Activated naive CD8-positive, alpha-beta T cell treated with anti-CD3 and anti-CD28 coated beads, Interleukin-2, amount 50 U/mL, for 16 hours (primary cell): ENCODE data around the gene MFSD12.

Source experiments
- DNase-seq: peaks from one replicate; pipeline ENCODE4 v3.0.0-alpha.2; 2020; ENCODE audit warnings: low read depth, low spot score

The MFSD12 gene

DNA sequence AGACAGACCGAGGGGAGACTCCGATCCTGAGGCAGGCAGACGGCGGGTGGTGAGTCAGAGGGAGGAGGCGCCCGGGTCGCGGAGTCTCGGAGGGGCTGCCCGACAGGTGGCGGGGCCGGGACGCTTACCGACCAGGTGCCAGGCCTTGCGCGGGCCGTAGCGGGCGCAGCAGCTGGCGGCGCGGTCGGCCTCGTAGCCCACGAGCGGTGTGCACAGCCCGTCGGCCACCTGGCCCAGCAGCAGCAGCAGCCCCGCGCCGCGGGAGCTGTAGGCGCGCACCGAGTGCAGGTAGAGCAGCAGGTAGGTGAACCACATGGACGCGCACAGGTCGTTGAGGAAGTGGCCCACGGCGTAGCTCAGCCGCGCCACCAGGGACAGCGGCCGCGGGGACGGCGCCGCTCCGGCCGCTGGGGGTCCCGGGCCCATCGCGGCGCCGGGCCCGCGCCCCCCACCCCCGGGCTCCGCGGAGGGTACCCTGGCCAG, 367 bp downstream of the MFSD12 start:
- DNase-seq: peak; percentile 50

DNA sequence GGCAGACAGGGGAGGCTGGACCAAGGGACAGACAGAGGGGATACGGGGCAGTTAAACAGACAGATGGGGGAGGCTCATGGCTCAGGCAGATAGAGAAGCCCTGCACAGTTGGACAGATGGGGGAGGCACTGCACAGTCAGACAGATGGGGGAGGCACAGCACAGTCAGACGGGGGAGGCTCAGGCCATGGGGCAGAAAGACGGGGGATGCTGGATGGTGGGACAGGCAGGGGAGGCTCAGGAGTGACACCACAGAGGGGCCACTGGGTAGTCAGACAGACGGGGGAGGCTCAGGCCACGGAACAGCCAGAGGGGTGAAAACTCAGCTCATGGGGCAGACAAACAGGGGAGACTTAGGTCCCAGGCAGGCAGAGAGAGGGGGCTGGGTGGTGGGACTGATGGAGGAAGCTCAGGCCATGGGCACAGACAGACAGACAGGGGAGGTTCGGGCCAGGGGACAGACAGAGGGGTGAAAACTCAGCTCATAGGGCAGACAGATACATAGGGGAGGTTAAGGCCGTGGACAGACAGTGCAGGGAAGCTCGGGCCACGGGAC, 886 bp downstream of the MFSD12 start:
- no peak for DNase-seq

DNA sequence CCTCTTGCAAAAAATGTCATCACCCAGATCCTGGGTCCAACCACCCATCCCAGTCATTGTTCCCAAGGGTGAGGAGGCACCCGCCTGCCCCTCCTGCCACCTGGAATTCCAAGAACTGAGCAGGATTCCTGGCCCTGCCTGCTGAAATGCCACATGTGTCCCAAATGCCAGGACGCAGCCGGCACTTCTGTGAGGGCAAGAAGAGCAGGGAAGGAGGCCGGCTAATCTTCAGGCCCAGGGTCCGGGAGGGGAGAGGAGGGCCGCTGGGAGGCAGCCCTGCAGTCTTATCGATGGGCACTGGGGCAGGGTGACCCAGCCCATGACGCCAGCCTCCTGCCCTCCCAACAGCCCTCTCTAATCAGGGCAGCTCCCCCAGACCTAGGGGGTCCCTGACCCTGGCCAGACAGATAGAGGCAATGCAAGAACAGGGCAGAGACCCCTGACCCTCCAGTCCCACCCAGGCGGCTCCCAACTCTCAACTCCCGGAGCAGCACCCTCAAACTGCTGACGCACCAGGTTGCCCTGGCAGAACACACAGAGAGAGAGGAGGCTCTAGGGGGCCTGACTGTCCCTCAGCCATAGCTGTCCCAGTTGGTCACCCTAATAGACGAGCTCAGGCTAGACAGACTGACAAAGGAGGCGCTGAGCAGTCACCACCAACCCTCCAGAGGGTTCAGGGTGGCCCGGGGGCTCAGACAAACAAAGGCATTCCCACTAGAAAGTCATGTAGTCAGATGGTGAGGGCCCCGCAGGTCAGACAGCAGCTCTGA, 1.5 kb downstream of the MFSD12 start:
- DNase-seq: no peak

DNA sequence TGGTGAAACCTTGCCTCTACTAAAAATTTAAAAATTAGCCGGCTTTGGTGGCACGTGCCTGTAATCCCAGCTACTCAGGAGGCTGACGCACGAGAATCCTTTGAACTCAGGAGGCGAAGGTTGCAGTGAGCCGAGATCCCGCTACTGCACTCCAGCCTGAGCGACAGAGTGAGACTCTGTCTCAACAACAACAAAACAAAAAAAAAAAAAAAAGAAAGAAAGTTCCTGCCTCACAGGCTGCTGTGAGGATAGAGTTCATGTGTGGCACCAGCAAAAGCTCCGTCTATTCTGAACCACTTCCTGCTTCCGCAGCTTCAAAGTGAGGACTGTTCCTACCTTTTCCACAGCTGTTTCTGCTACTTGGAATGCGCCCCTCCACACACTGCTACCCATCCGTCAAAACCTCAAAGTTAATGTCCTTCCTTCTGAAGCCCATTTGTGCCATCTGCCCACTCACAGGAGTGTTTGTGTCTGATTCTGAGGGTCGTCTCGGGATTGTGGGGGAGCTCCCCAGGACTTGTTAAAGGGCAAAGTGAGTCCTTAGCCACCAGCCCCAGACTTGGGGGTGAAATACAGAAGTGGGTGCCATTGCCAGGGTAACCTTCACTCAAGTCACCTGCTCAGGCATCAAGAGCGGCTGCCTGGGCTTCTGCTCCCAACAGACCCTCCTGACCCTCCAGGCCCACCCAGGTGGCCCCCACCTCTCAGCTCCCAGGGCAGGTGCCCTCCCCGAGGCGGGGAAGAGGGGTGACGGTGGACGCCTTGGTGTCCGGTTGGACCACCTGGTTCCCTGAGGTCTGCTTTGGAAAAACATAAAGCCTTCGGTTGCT, 2.9 kb downstream of the MFSD12 start:
- DNase-seq: no peak

DNA sequence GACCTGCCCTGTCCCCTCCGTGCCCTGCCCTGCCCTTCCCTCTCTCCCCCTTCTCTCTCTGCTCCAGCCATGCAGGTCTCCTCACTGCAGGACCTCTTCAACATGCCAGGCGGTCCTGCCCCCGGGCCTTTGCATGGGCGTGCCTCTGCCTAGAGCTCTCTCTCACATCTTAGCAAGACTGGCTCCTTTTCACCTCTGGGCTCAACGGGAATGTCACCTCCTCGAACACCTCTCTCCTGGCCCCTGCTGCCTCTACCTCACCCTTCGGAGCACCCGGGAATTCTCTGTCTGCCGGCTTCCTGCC, 5.6 kb downstream of the MFSD12 start:
- no peak for DNase-seq

DNA sequence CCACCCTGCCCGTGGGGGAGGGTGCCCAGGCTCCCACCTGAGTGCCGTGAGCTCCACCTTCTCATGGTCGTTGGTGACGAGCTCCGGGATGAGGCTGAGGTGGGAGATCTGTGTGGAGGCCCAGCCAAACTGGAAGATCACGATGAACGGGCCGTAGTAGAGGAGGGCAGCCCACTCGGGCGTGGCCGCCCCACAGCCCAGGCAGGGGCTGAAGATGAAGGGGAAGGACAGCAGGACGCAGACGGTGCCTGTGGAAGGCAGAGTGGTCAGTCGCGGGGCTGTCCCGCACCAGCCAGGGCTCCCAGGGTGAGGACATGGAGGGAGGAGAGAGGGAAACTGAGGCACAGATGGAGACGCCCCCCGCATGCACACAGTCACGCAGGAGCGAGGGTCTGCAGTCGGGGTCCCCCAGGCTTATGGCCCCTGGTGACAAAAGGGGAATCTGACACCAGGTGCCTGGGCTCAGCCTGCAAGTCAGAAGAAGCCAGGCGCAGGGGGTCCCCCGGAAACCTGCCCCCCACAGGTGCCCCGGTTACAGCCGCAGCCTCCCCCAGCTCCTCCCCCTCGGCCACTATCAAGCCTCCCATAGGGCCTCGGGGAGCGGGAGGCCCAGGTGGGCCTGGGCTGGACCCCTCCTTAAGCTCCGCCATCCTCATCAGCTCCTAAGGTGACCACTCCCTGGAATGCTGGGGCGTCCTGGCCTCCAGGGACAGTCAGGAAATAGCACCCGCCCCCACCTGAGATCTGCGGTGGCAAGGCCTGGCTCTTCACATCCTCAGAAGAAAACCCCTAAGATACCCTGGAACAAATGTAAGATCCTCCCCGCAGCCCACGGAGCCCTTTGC, 6.2 kb downstream of the MFSD12 start:
- DNase-seq: no peak

DNA sequence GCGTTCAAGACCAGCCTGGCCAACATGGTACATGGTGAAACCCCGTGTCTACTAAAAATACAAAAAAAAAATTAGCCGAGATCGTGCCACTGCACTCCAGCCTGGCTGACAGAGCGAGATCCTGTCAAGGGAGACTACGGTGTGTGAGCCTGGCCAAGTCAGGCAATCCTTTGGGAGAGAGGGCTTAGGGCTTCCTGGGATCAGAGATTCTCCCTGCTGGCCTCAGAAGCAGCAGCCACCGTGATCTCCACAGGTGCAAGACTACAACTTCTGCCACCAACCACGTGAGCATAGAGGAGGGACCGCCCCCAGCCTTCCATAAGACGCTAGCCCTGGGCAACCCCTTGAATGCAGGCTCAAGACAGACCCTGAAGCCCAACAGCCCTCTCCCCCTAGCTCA, 7.6 kb downstream of the MFSD12 start:
- no peak for DNase-seq

DNA sequence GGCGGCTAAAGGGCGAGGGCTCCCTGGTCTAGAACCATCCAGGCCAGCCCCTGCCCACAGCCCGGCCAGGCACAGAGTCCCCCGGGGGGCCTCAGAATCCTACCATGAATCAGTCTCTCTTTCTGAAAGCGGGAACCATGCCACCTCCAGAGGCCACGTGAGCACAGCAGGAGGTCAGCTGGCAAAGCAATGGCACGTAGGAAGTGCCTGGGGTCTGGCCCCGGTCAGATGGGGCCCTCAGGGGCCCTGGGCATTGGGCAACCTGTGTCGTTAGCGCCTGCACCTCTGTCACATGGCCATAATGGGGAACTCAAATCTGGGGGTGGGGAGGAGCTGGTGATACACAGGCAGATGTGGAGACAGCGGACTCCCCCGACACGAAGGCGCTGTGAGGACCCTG, 8.8 kb downstream of the MFSD12 start:
- DNase-seq: no peak

DNA sequence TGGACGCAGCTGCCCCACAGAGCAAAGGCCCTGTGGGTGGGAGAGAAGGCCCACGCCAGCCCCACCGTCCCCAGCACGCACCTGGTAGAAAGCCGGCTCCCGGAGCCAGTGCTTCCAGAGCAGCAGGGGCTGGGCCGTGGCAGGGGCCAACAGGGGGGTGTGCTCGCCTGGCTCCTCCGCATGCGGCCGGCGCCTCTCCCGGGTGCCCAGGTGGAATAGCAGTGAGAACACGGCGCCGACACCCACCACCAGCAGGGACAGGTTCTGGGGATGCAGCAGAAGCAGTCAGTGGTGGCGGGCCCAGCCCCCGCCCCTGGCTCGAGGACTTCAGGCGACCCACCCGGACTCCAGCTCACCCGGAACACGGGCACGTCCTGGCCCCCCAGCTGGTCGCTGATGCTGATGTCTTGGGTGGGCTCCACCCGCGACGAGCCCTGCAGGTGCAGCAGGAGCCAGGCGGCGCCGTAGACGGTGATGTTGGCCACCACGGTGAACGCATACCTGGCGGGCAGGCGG, 9.6 kb downstream of the MFSD12 start:
- DNase-seq: no peak

DNA sequence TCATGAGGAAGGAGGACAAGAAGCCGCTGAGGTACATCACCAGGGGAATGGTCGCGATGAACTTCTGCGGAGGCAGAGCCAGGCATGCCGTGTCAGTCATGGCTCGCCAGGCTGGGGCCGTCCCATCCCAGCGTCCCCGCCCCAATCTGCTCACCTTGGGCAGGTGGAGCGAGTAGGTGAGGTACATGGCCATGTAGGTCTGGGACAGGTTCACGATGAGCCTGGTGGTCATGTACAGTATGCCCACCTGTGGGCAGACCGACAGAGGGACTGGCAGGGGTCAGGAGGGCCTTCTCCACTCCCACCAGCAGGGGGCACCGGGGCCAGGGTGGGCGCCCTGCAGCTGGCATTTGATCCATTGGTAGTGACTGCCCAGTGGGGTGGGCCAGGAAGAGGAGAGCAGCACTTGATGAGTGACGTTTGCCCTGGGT, 10.1 kb downstream of the MFSD12 start:
- DNase-seq: no peak

DNA sequence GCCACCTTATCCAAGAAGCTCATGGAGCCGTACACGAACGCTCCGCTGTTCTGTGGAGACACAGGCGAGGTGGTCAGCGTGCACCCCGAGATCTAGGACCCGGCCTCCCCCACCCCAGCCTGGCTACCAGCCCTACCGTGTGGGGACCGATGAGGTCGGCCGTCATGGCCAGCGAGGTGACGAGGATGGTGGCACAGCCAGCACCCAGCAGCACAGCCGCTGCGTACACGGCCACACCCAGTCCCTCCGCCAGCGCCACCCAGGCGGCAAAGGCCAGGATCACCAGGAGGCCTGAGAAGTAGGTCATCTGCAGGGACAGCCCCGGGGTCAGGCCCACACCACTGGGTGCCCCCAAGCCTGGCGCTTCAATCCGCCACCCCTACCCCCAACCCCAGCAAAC, 11.3 kb downstream of the MFSD12 start:
- DNase-seq: no peak

DNA sequence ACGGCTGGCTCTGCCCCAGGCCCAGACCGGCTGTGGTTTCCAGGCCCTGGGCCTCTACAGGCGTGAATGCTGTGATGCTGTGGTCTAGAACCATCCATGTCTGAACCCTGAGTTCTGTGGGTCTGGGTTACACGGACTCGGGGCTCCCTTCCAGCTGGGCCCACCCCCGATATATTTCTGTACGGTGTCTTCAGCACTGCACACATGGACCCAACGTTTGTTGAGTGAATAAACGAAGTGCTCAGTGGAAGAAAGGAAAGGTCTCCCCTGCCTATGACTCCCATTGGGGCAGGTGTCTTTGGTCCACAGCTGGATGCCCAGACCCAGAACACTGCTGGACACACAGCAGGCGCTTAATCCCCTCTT, 11.7 kb downstream of the MFSD12 start:
- DNase-seq: no peak

DNA sequence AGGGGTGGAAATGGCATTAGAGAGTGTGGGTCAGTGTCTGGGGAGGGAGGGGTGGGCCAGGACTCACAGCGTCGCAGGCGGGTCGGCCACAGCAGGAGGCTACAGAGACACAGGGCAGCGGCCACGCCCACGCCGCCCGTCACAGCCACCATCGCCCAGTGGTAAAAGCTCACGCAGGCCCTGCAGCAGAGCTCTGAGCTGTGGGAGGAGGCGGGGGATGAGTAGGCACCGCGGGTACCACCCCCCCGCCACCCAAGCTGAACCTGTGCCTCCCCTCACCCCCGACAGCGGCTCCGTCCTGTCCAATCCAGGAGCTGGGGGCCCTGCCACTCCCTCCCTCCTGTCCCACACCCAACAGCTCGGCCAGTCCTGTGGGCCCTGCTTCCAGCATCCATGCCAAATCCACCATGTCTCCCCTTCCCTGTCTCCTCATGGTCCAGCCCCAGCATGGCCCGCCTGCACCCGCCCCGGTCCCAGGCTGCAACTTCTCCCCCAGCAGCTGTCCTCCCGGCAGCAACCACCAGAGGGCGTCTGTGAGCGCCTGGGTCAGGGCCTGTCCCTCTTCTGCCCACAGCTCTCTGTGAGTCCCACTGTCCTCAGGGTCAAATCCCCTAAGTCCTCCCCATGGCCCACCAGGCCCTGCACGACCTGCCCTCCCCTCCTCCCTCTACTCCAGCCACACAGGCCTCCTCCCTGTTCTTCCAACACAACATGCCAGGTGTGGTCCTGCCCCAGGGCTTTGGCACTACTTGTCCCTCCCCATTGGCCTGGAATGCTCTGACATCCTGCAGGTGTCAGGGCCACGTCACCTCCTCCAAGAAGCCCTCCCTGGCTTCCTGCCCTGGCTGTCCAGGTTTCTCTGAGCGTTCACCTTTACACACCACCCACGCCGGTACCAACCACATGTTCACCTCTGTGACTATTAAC, 12.4 kb downstream of the MFSD12 start:
- DNase-seq: peak; percentile 67

DNA sequence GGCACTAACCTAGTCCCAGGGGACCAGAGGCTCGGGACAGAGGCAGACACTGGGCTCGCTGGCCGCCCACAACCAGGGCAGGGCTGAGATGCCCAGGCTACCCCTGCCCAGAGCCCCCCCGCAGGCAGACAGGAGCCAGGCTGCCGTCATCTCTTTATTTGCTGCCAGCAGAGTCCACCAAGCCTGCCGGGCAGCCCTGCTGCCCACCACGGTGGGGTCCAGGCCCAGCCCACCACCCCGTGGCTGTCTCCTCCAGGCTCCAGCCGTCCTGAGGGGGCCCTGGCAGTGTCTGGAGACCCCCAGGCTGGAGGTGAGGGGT, 13.4 kb downstream of the MFSD12 start:
- DNase-seq: no peak

DNA sequence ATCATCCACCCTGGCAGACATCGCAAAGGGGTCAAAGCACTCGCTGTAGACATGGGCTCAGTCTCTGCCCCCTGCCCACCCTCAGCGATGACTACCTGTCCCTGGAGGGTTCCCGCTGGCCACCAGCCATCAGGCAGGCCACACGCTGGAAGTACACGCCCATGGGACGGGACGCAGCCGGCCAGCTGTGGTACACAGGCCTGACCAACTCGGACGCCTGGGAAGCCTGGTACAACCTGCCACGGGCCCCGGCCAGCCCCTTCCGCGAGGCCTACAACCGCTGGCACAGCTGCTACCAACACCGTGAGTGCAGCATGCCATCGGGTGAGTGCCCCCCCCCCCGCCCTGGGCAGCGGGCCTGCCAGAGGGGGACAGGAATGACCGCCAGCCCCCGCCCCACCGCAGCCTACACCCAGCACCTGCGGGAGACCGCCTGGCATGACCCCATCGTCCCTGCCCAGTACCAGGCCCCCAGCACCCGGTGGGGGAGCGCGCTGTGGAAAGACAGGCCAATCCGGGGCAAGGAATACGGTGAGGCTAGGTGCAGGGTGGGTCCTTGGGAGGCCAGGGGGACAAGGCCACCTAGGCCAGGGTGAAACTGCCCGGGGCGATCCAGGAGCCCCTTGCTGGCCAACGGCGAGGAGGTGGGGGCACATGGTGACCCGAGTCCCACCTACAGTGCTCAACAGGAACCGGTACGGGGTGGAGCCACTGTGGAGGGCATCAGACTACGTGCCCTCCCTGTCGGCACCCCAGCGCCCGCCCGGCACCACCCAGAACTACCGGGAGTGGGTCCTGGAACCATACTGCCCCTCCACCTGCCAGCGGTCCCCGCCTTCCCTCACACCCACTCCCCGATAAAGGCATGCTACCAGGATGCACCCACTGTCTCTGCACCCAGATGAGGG, 14.0 kb downstream of the MFSD12 start:
- no peak for DNase-seq

DNA sequence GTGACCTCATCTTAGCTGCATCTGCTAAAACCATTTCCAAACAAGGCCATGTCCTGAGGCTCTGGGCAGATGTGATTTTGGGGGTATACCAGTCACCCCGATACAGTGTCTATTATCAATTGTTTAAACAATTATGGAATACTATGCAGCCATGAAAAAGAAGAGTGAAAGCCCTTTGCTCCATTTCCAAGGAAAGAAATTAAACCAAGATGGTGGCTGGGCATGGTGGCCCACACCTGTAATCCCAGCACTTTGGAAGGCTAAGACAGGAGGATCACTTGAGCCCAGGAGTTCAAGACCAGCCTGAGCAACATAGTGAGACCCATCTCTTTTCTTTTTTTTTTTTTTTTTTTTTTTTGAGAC, 17.6 kb downstream of the MFSD12 start:
- DNase-seq: no peak

DNA sequence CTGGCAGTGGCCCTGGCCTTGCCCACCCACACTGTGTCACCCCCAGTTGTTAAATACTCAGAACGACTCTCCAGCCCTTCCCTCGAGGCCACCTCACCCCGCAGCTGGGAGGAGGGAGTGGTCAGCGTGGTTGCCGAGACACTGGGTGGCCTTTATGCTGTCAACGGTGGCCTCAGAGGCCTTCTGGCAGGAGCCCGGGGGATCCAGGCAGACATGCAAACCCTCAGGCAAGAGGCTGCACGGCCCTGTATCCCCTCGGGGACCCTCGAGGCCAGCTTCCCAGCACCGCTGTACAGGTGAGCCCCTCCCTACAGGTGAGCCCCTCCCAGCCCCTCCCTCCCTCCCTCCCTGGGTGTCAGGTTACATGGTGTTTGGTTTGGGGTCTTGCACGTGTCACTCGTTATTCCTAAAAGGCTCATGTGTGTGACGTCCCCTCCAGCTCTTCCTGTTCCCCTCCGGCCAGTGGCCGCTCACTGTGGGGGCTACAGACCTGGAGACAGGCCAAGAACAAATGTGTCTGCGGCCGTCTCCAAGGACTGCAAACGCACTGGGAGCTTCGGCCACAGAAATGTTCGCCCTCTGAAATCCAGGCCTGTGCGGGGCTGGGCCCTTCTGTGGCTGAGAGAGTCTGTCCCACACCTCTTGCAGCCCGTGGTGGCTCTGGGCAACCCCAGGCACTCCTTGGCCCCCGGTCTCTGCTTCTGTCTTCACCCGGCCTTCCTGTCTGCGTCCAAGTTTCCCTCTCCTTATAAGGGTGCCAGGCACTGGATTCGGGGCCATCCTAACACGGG, 18.2 kb downstream of the MFSD12 start, which contains the start of gene TEKTIP1:
TEKTIP1 (plus strand) TSS at position 210 of the 791 bp plus-strand sequence; CDS start at position 214, 4 bp downstream.
- DNase-seq: no peak

DNA sequence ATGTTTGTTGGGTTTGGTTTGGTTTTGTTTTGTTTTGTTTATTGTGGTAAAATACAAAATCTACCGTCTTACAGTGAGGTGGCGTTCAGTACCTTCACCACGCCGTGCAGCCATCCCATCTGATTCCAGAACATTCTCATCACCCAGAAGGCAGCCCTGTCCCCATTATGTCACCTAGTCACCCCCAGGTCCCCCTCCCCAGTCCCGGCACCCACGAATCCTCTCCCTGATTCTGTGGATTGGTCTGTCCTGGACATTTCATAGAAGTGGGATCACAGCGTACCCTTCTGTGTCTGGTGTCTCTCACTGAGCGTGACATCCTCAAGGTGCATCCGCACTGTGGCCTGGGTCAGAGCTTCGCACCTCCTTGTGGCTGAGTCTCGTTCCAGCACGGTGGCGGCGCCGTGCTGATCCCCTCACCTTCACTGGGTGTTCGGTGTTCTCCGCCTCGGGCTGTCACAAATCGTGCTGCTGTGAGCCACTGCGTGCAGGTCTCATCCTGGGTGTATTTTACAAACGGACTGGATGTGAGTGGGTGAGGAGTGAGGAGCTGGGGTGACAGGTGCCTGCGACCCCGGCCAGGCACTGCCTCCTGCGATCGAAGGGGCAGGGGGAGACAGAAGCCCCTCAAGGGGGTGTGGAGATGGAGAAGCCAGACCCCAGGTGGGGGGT, 19.0 kb downstream of the MFSD12 start:
- no peak for DNase-seq
